DND-41 (cell line): ENCODE measurements around the gene POLR2E.

Experiments
- ATAC-seq: fragments of 200-7000 bp; cut with Tn5 transposase; 3 replicates; pipeline ENCODE4 v1.9.1; 2021; ENCODE audit warnings: low read depth; ENCODE audit not compliant: insufficient read depth
- DNase-seq: peaks from one replicate; pipeline ENCODE4 v3.0.0-alpha.2; 2020
- H2AFZ ChIP-seq: 2 replicates; pipeline ENCODE4 v1.6.0; 2012; ENCODE audit warnings: low read depth, low read length
- H3K27ac ChIP-seq: 2 replicates; pipeline ENCODE4 v1.5.1; 2012; ENCODE audit warnings: low read length, inconsistent platforms
- H3K27me3 ChIP-seq: fragments of 200-600 bp; sonication (generic); 2 replicates; pipeline ENCODE4 v1.6.0; 2012; ENCODE audit warnings: low read length, mild to moderate bottlenecking, inconsistent platforms; ENCODE audit not compliant: insufficient read depth, poor library complexity
- H3K36me3 ChIP-seq: 2 replicates; pipeline ENCODE4 v1.5.1; 2012; ENCODE audit warnings: low read length, inconsistent platforms; ENCODE audit not compliant: insufficient read depth
- H3K4me1 ChIP-seq: 2 replicates; pipeline ENCODE4 v1.5.1; 2012; ENCODE audit warnings: mild to moderate bottlenecking, low read length; ENCODE audit not compliant: insufficient read depth
- H3K4me2 ChIP-seq: 2 replicates; pipeline ENCODE4 v1.6.0; 2012; ENCODE audit warnings: mild to moderate bottlenecking, moderate library complexity, low read length, inconsistent platforms; ENCODE audit not compliant: insufficient read depth
- H3K4me3 ChIP-seq, 2 experiments: fragments of 200-600 bp in 1 of 2; shearing (Covaris generic) in 1 of 2; 2 replicates each; pipeline ENCODE4 v1.5.1; 2012 to 2016; ENCODE audit warnings: inconsistent platforms in 2 of 2, low read length in 2 of 2, mild to moderate bottlenecking in 2 of 2, low read depth in 1 of 2, moderate library complexity in 1 of 2
- H3K79me2 ChIP-seq: 2 replicates; pipeline ENCODE4 v1.6.0; 2012; ENCODE audit warnings: low read length, inconsistent platforms; ENCODE audit not compliant: insufficient read depth
- H3K9ac ChIP-seq: 2 replicates; pipeline ENCODE4 v1.6.0; 2012; ENCODE audit warnings: low read depth, mild to moderate bottlenecking, inconsistent platforms, low read length, moderate library complexity
- H3K9me3 ChIP-seq: 2 replicates; pipeline ENCODE4 v1.5.1; 2012; ENCODE audit warnings: low read length, moderate library complexity, mild to moderate bottlenecking, inconsistent platforms; ENCODE audit not compliant: insufficient read depth, severe bottlenecking
- H4K20me1 ChIP-seq: 2 replicates; pipeline ENCODE4 v1.6.0; 2012; ENCODE audit warnings: low read length; ENCODE audit not compliant: insufficient read depth
- EZH2 ChIP-seq: IDR thresholded peaks from 3 replicates; pipeline ENCODE4 v1.6.1; 2012; ENCODE audit warnings: borderline replicate concordance, low read depth, mild to moderate bottlenecking, moderate library complexity, low read length, inconsistent platforms; ENCODE audit not compliant: severe bottlenecking
- TF ChIP-seq, protein P1 (sequence below): IDR thresholded peaks from 2 replicates; pipeline ENCODE4 v1.5.1; 2012; ENCODE audit warnings: borderline replicate concordance, low read length, moderate library complexity, mild to moderate bottlenecking; ENCODE audit not compliant: poor library complexity, severe bottlenecking; ENCODE audit errors: extremely low read depth

The POLR2E gene

DNA sequence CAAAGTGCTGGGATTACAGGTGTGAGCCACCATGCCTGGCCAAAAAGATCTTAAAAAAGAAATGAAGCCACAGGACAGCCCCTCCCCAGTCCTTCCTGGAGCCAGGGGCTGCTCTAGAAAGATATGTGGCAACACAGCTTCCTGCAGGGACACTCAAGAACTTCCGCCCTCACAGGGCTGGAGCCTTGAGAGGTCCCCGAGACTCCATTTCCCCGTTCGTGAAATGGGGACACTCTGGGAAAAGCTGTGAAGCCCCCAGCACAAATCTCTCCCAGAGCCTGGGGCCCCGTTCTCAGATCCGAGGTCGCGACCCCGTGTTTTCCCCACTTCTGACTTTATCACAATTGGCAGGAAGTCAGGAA lies 6.1 kb upstream of the POLR2E start:
- DNase-seq (no peak), ATAC-seq (no peak)
- no peaks in the 10 kb centered on the region for H3K27me3 ChIP-seq
- H3K27ac ChIP-seq, result no peak overlapping the region
- no peak overlapping the region for H3K4me3 ChIP-seq
- no peak overlapping the region for H3K4me2 ChIP-seq
- H3K79me2 ChIP-seq, result peaks cover 25% of the 10 kb centered on the region
- TF ChIP-seq EZH2, result no peak
- TF ChIP-seq, protein P1, sequence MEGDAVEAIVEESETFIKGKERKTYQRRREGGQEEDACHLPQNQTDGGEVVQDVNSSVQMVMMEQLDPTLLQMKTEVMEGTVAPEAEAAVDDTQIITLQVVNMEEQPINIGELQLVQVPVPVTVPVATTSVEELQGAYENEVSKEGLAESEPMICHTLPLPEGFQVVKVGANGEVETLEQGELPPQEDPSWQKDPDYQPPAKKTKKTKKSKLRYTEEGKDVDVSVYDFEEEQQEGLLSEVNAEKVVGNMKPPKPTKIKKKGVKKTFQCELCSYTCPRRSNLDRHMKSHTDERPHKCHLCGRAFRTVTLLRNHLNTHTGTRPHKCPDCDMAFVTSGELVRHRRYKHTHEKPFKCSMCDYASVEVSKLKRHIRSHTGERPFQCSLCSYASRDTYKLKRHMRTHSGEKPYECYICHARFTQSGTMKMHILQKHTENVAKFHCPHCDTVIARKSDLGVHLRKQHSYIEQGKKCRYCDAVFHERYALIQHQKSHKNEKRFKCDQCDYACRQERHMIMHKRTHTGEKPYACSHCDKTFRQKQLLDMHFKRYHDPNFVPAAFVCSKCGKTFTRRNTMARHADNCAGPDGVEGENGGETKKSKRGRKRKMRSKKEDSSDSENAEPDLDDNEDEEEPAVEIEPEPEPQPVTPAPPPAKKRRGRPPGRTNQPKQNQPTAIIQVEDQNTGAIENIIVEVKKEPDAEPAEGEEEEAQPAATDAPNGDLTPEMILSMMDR, result no peak
- no peak overlapping the region for H2AFZ ChIP-seq
- peaks cover 16% of the 10 kb centered on the region for H4K20me1 ChIP-seq
- H3K9ac ChIP-seq, result peak overlapping the region; percentile 3; the same call in 1 of the 2 replicates
- no peaks in the 10 kb centered on the region for H3K9me3 ChIP-seq
- H3K36me3 ChIP-seq, result peaks cover 15% of the 10 kb centered on the region
- H3K4me1 ChIP-seq, result peaks cover 39% of the 10 kb centered on the region

DNA sequence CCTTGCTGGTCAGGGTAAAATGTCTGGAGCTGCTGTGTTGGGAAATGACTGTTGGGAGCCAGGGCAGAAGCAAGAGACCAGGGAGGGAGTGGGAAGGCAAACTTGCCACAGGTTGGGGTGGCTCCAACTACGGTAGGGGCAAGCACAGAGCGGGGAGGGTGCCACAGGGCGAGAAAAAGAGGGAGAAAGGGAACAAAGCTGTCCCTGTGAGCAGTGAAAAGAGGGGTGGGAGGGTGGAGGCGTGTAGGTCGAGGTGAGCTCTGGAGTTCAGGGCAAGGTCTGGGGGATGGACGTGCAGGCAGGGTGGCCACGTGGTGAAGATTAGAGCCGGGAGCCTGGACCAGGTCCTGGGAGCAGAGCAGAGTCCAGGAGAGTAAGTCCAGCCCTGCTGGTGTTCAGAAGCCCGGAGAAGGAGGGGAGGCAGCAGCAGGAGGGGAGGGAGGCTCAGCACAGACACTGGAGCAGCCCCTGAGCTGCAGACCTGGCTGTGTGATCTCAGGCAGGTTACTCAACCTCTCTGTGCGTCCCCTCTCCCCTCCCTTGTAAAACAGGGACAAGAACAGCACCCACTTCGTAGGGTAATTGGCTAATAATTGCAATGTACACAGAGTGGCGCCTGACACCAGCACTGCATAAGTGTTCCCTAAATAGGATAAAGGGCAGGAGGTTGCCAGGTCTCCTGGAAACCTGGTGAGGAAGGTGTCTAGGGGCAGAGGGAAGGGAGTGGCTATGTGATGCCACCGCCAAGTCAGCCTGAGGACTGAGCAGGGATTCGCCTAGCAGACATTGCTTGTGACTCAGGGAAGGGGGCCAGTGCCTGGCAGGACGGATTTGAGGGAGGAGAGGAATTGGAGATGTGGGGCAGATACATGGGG lies 3.2 kb upstream of the POLR2E start:
- Histone ChIP-seq H3K79me2 (peaks cover 21% of the 10 kb centered on the region), H3K9ac (no peak overlapping the region), H3K27ac (no peak overlapping the region), H3K9me3 (no peaks in the 10 kb centered on the region), H3K4me3 (no peak overlapping the region), H2AFZ (no peak overlapping the region), H3K4me2 (no peak overlapping the region), H3K36me3 (peaks cover 6% of the 10 kb centered on the region), H3K4me1 (peaks cover 43% of the 10 kb centered on the region), H4K20me1 (peaks cover 15% of the 10 kb centered on the region), H3K27me3 (no peaks in the 10 kb centered on the region)
- DNase-seq, result no peak
- TF ChIP-seq, protein P1, result no peak
- no peak for TF ChIP-seq EZH2
- ATAC-seq, result no peak

DNA sequence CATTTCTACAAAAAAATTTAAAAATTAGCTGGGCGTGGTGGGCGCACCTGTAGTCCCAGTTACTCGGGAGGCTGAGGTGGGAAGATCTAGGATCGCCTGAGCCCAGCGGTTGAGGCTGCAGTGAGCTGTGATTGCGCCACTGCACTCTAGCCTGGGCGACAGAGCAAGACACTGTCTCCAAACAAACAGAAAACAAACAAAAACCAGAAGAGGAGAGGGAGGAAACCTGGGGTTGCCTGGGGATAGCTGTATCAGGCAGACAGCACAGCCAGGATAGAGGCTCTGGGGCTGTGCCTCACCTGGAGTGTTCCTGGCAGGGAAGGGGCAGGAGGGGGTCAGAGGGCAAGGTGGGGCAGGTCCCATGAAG lies 2.6 kb upstream of the POLR2E start:
- Histone ChIP-seq H3K9me3 (no peaks in the 10 kb centered on the region), H3K27me3 (no peaks in the 10 kb centered on the region), H3K79me2 (peaks cover 27% of the 10 kb centered on the region), H3K27ac (no peak overlapping the region), H2AFZ (no peak overlapping the region), H4K20me1 (peaks cover 20% of the 10 kb centered on the region), H3K36me3 (peaks cover 12% of the 10 kb centered on the region), H3K4me2 (no peak overlapping the region), H3K4me1 (peaks cover 42% of the 10 kb centered on the region), H3K4me3 (no peak overlapping the region), H3K9ac (no peak overlapping the region)
- DNase-seq, result no peak
- ATAC-seq, result no peak
- TF ChIP-seq, protein P1, result no peak
- TF ChIP-seq EZH2, result no peak
